Spleen (tissue), 11 donors: ENCODE data around the gene PER3. TPM values are rescaled to one million over a fixed set of nuclear protein-coding genes. Genes with fewer than 3 reads are reported as not detected.
A peak's percentile ranks its signal among the peaks of the same experiment; 100 is the strongest.

Experiments
- DNase-seq: peaks from one replicate; pipeline ENCODE4 v3.0.0-alpha.2; 2020
- H3K27ac ChIP-seq, 8 donors: fragments of 200-600 bp; sonication (generic) in 7 of 8; 1 replicate in 4 of 8; 2 replicates in 4 of 8; pipeline versions ENCODE4 v1.5.0 to v1.8.0; 2016 to 2021; ENCODE audit warnings: inconsistent platforms in 4 of 8, mild to moderate bottlenecking in 4 of 8, moderate library complexity in 1 of 8
- H3K27me3 ChIP-seq, 7 donors: fragments of 200-600 bp; sonication (generic) in 6 of 7; replicated peaks in 1 of 7; 1 replicate in 4 of 7; 2 replicates in 3 of 7; pipeline versions ENCODE4 v1.5.0 to v1.8.0; 2016 to 2021; ENCODE audit warnings: inconsistent platforms in 3 of 7, mild to moderate bottlenecking in 1 of 7
- H3K36me3 ChIP-seq, 6 donors: fragments of 200-600 bp; sonication (generic) in 5 of 6; 1 replicate in 4 of 6; 2 replicates in 2 of 6; pipeline versions ENCODE4 v1.5.0 to v1.8.0; 2016 to 2021; ENCODE audit warnings: inconsistent platforms in 2 of 6
- H3K4me1 ChIP-seq, 6 donors: fragments of 200-600 bp; sonication (generic) in 5 of 6; 1 replicate in 3 of 6; 2 replicates in 3 of 6; pipeline versions ENCODE4 v1.5.0 to v1.8.0; 2016 to 2021; ENCODE audit warnings: inconsistent platforms in 3 of 6
- H3K4me3 ChIP-seq, 8 donors: fragments of 200-600 bp; sonication (generic) in 7 of 8; 1 replicate in 4 of 8; 2 replicates in 4 of 8; pipeline versions ENCODE4 v1.5.0 to v1.8.0; 2016 to 2021; ENCODE audit warnings: inconsistent platforms in 4 of 8, mild to moderate bottlenecking in 4 of 8, moderate library complexity in 2 of 8
- H3K9me3 ChIP-seq, 8 donors: fragments of 200-600 bp; sonication (generic) in 7 of 8; 1 replicate in 4 of 8; 2 replicates in 4 of 8; pipeline versions ENCODE4 v1.5.0 to v1.8.0; 2016 to 2021; ENCODE audit warnings: inconsistent platforms in 4 of 8
- CTCF ChIP-seq, 11 experiments: fragments of 200-600 bp in 7 of 11; fragments of 450-650 bp in 4 of 11; sonication (generic) in 4 of 11; IDR thresholded peaks in 8 of 11; conservative IDR thresholded peaks in 3 of 11; 1 replicate in 7 of 11; 2 replicates in 4 of 11; pipeline versions ENCODE4 v1.4.0 to v1.8.0; 2016 to 2021; ENCODE audit warnings: antibody characterized with exemption in 11 of 11, inconsistent platforms in 4 of 11, mild to moderate bottlenecking in 1 of 11
- POLR2A ChIP-seq, 3 donors: fragments of 450-650 bp; IDR thresholded peaks; one replicate each; pipeline ENCODE4 v1.5.1; 2017; ENCODE audit warnings: antibody characterized with exemption in 3 of 3, mild to moderate bottlenecking in 1 of 3
- POLR2AphosphoS5 ChIP-seq, 3 donors: sonication (generic); formaldehyde crosslinking; IDR thresholded peaks; one replicate each; pipeline ENCODE4 v1.5.1; 2017; ENCODE audit warnings: antibody characterized with exemption in 3 of 3
- WGBS, 5 donors: extraction: QIAGEN DNeasy Blood & Tissue Kit in 3 of 5; methylation state at CpG; one replicate each; pipeline versions ENCODE4 v1.1.5 to v1.1.7; 2013 to 2018; 5-methylcytosine and 5-hydroxymethylcytosine counted together
- intact Hi-C: fragments of 100-400 bp; cut with DNase I; formaldehyde crosslinking; loops from one replicate; pipeline ENCODE4 v1.15.0; 2023; ENCODE audit warnings: low total_unique reads
- polyA plus RNA-seq, 3 donors: library from polyadenylated mRNA; stranded (reverse); fragments of 200-250 nt; gene quantifications; one replicate each; pipeline ENCODE4 v1.2.1, GENCODE V29; 2013
- total RNA-seq, 7 donors: library from RNA; depleted of rRNA in 3 of 7; stranded (reverse); fragments of >200 nt in 3 of 7; fragmentation: NEBNext Ultra II Directional in 4 of 7; extraction: Animal tissue kit (Norgen Biotek cat#: 25700) in 4 of 7; gene quantifications; one replicate each; pipeline versions ENCODE4 v1.1.0 to v1.2.1, GENCODE V29; 2016 to 2021
- donor health status: healthy with polysubstance abuse.
- donor health status: DM: no; HTN: no; CAD: no; lungs with moderate emphysema.
- donor health status: DM: no; HTN: no; CAD: no.
- donor health status: Bipolar disorder and iron deficiency.
- donor health status: healthy.
- donor health status: DM: no; HTN: no; CAD: no.
- donor health status: DM: yes; HTN: yes; CAD: no.

Gene PER3
- total and polyA plus RNA-seq, 10 donors = 1.7 to 17.5 (median 9.2) TPM

- Histone ChIP-seq H3K4me3 (no peak overlapping the region), H3K27ac (no peak overlapping the region), H3K27me3 (no peaks in the 10 kb centered on the region), H3K36me3 (peaks cover 0 to 54% (median 26%) of the 10 kb centered on the region in 6 donors), H3K9me3 (no peaks in the 10 kb centered on the region), H3K4me1 (peaks cover 0 to 17% (median 0%) of the 10 kb centered on the region in 6 donors)
- 91 to 98% (median 96%) methylated on average over 8 of the region's 8 CpGs for WGBS, 5 donors
- intact Hi-C loops = no loop called here
- TF ChIP-seq POLR2A (IDR thresholded peaks at IDR 0.05) = no peak
- no peak for TF ChIP-seq POLR2AphosphoS5 (IDR thresholded peaks at IDR 0.05)
- no peak for TF ChIP-seq CTCF (IDR thresholded peaks at IDR 0.05 in 8 of 11, conservative IDR thresholded peaks at IDR 0.05 in 3 of 11)
- no peak for DNase-seq
Observed at GRCh38 chr1:7824701-7825100, 40.6 kb downstream of the PER3 start.

- WGBS, 5 donors = 78 to 90% (median 82%) methylated on average over 7 of the region's 7 CpGs
- no peak overlapping the region for H3K27ac ChIP-seq
- intact Hi-C loops = no loop called here
- no peaks in the 10 kb centered on the region for H3K9me3 ChIP-seq
- no peak for DNase-seq
- H3K4me1 ChIP-seq = peaks cover 0 to 19% (median 2%) of the 10 kb centered on the region in 6 donors
- TF ChIP-seq POLR2AphosphoS5 (IDR thresholded peaks at IDR 0.05) (no peak), POLR2A (IDR thresholded peaks at IDR 0.05) (no peak), CTCF (IDR thresholded peaks at IDR 0.05 in 8 of 11, conservative IDR thresholded peaks at IDR 0.05 in 3 of 11) (no peak)
- no peaks in the 10 kb centered on the region for H3K27me3 ChIP-seq
- peak overlapping the region in 5 of 8 donors; percentile 25 to 64 (median 41) for H3K4me3 ChIP-seq
- H3K36me3 ChIP-seq = peaks cover 0 to 45% (median 20%) of the 10 kb centered on the region in 6 donors
Observed at GRCh38 chr1:7826363-7826762, 42.3 kb downstream of the PER3 start.

GRCh38 chr1:7827126-7827955 lies 43.2 kb downstream of the PER3 start:
- no peak for DNase-seq
- peaks cover 0 to 35% (median 16%) of the 10 kb centered on the region in 6 donors for H3K36me3 ChIP-seq
- H3K27ac ChIP-seq = peak overlapping the region in 5 of 8 donors; percentile 26 to 87 (median 63)
- peaks cover 0 to 24% (median 7%) of the 10 kb centered on the region in 6 donors for H3K4me1 ChIP-seq
- no peaks in the 10 kb centered on the region for H3K27me3 ChIP-seq
- H3K9me3 ChIP-seq = no peaks in the 10 kb centered on the region
- WGBS, 5 donors = 80 to 84% (median 83%) methylated on average over 39 of the region's 39 CpGs
- peak overlapping the region in 6 of 8 donors; percentile 7 to 64 (median 37) for H3K4me3 ChIP-seq
- no peak for TF ChIP-seq CTCF (IDR thresholded peaks at IDR 0.05 in 8 of 11, conservative IDR thresholded peaks at IDR 0.05 in 3 of 11)
- peak; percentile 22 to 56 (median 55) for TF ChIP-seq POLR2AphosphoS5 (IDR thresholded peaks at IDR 0.05)
- no peak for TF ChIP-seq POLR2A (IDR thresholded peaks at IDR 0.05)
- intact Hi-C loops = no loop called here

GRCh38 chr1:7831458-7831857 lies 47.4 kb downstream of the PER3 start:
- 24 to 37% (median 33%) methylated on average over 3 of the region's 3 CpGs for WGBS, 5 donors
- intact Hi-C loops = no loop called here
- Histone ChIP-seq H3K27ac (no peak overlapping the region), H3K9me3 (no peaks in the 10 kb centered on the region), H3K4me3 (no peak overlapping the region), H3K27me3 (no peaks in the 10 kb centered on the region), H3K4me1 (peaks cover 0 to 23% (median 7%) of the 10 kb centered on the region in 6 donors), H3K36me3 (peaks cover 0 to 52% (median 23%) of the 10 kb centered on the region in 6 donors)
- TF ChIP-seq POLR2AphosphoS5 (IDR thresholded peaks at IDR 0.05) = no peak
- no peak for DNase-seq
